GM12864 (cell line): ENCODE data around the gene MYO5A.
A peak's percentile ranks its signal among the peaks of the same experiment; 100 is the strongest.
"Not testable (repeated sequence)": the region's sequence is repeated elsewhere in the genome, so short reads cannot be mapped to it uniquely, and the experiment has no call there.

Source experiments
- DNase-seq: peaks from one replicate; pipeline ENCODE4 v3.0.0-alpha.2; 2011; ENCODE audit warnings: low read depth
- H3K4me3 ChIP-seq: 2 replicates; pipeline ENCODE4 v1.5.1; 2011; ENCODE audit warnings: mild to moderate bottlenecking, low read depth, low read length, control low read depth
- TF ChIP-seq, protein P1 (sequence below): IDR thresholded peaks from 2 replicates; pipeline ENCODE4 v1.5.1; 2011; ENCODE audit warnings: low read depth, mild to moderate bottlenecking, moderate library complexity, low read length, control low read depth, inconsistent platforms; ENCODE audit errors: missing control alignments

The MYO5A gene

DNA sequence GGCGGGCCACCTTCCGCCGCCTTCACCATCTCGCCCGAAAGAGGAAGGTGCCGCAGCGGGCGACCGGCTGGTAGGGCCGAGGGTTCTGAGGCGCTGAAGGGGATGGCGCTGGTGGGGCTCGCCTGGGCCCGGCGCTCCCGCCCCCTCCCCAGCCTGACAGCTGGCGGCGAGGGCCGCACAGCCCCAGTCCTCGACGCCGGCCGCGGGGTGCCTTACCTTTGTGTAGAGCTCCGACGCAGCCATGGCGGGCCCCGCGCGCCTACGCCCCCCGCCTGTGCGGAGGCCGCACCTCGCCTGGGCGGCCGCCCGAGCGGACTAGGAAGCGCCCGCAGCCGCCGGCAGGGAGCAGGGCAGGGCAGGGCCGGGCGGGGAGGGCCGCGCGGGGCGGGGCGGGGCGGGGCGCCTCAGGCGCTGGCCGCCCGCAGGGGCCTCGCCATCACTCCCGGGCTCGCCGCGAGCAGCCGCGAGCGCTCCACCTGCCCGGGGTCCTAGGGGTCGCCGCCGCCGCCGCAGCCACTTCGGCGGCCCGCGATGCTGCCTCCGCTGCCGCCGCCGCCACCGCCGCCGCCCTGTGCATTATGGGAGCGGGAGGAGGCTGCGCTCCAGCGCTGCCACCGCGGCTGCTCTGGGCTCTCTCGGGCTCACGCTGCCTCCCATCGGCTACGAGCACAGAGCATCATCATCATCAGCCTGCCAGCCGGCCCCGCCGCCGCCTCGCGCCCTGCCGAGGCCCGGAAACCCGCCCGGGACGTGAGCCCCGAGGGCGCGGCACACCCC is at the start of gene MYO5A:
Gene MYO5A, minus strand, starts transcription at position 317 of the 777 bp plus-strand sequence. Its CDS starts 74 bp downstream, at position 243.
- H3K4me3 ChIP-seq, result peak within 1 kb of the TSS; percentile 77
- DNase-seq, result peak; percentile 35
- TF ChIP-seq, protein P1, sequence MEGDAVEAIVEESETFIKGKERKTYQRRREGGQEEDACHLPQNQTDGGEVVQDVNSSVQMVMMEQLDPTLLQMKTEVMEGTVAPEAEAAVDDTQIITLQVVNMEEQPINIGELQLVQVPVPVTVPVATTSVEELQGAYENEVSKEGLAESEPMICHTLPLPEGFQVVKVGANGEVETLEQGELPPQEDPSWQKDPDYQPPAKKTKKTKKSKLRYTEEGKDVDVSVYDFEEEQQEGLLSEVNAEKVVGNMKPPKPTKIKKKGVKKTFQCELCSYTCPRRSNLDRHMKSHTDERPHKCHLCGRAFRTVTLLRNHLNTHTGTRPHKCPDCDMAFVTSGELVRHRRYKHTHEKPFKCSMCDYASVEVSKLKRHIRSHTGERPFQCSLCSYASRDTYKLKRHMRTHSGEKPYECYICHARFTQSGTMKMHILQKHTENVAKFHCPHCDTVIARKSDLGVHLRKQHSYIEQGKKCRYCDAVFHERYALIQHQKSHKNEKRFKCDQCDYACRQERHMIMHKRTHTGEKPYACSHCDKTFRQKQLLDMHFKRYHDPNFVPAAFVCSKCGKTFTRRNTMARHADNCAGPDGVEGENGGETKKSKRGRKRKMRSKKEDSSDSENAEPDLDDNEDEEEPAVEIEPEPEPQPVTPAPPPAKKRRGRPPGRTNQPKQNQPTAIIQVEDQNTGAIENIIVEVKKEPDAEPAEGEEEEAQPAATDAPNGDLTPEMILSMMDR, result no peak

DNA sequence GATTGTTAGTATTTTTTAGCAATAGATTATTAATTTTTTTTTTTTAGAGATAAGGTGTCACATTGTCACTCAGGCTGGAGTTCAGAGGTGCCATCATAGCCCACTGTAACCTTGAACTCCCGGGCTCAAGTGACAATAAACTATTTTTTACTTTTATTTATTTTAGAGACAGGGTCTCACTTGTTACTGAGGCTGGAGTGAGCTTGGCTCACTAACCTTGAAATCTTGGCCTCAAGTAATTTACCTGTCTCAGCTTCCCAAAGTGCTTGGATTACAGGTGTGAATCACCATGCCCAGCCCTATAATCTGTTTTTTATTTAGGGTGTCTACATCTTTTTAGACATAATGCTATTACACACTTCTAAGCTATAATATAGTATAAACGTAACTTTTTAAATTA is 48.0 kb upstream of the MYO5A start:
- TF ChIP-seq, protein P1, result no peak
- no peak overlapping the region for H3K4me3 ChIP-seq
- no peak for DNase-seq

DNA sequence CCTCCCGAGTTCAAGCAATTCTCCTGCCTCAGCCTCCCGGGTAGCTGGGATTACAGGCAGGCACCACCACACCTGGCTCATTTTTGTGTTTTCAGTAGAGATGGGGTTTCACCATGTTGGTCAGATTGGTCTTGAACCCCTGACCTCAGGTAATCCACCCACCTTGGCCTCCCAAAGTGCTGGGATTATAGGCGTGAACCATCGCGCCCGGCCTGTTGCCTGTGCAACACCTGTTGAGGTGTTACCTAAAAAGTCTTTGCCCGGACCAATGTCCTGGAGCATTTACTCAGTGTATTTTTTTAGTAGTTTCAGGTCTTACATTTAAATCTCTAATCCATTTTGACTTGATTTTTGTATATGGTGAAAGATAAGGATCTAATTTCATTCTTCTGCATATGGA is 46.9 kb upstream of the MYO5A start:
- not testable (repeated sequence) for H3K4me3 ChIP-seq, DNase-seq

DNA sequence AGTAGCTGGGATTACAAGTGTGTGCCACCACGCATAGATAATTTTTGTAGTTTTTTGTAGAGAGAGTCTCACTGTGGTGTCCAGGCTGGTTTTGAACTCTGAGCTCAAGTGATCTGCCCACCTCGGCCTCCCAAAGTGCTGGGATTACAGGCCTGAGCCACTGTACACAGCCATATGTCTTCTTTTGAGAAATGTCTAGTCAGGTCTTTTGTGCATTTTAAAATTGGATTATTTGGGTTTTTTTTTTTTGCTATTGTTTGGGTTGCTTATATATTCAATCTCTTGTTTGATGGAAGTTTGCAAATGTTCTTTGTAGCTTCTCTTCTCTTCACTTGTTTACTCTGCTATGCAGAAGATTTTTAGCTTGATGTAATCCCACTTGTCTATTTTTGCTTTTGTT is 46.4 kb upstream of the MYO5A start:
- TF ChIP-seq, protein P1, result no peak
- H3K4me3 ChIP-seq, result no peak overlapping the region
- DNase-seq, result no peak

DNA sequence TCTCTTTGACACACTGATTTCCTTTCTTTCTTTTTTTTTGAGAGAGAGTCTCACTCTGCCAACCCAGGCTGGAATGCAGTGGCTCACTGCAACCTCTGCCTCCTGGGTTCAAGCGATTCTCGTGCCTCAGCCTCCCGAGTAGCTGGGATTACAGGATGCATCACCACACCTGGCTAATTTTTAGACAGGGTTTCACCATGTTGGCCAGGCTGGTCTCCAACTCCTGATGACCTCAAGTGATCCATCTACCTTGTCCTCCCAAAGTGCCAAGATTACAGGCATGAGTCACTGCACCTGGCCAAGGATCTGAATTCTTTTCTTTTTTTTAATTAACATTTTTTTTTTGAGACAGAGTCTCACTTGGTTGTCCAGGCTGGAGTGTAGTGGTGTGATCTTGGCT is 45.9 kb upstream of the MYO5A start:
- H3K4me3 ChIP-seq, DNase-seq: not testable (repeated sequence)

DNA sequence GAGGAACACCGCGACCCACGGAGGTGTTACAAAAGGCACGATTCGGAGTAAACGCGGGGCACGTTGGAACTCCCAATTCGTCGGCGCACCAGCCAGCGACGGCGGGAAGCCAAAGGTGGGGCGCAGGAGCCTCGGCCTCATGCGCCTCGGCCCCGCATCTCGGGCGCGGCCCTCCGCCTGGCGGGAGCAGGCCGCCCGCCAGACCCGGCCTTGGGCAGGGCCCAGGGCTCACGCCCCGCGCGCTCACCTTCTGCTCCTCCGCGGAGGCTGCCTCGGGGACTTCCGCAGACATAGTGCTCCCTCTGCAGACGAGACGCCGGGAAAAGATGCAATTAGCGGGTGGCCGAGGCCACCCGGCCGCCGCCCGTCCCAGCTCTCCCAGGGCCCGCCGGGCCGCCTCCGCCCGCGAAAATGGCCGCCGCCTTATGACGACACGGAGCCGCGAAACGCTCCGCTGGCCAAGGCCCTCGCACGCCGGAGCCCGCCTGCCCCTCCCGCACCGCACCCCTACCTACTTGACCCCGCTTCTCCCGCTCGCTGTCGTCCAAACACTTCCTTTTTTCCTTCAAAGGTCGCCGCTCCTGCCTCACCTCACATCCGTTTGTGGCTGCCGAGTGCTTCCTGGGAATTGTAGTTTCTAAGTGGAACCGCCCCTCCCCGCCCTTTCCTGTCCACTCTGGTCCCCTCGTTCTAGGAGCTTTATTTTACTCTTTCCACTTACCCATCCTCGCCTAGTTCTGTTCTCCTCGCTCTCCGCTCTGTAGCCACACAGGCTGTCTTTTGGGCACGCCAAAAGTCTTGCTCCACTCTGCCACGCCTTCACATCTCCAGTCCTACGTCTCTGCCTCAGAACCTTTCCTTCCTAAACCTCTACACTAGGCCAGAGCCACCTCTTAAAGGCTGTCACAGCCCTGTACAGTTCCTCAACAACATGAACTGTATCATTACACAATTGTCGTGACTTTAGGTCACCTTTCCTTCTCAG is 40.2 kb upstream of the MYO5A start, which contains the start of gene ARPP19:
Gene ARPP19, minus strand, starts transcription at position 430 of the 985 bp plus-strand sequence. Its CDS starts 138 bp downstream, at position 292.
- peak within 1 kb of the TSS; percentile 64 for H3K4me3 ChIP-seq
- peak; percentile 81 for DNase-seq
- TF ChIP-seq, protein P1, result no peak

DNA sequence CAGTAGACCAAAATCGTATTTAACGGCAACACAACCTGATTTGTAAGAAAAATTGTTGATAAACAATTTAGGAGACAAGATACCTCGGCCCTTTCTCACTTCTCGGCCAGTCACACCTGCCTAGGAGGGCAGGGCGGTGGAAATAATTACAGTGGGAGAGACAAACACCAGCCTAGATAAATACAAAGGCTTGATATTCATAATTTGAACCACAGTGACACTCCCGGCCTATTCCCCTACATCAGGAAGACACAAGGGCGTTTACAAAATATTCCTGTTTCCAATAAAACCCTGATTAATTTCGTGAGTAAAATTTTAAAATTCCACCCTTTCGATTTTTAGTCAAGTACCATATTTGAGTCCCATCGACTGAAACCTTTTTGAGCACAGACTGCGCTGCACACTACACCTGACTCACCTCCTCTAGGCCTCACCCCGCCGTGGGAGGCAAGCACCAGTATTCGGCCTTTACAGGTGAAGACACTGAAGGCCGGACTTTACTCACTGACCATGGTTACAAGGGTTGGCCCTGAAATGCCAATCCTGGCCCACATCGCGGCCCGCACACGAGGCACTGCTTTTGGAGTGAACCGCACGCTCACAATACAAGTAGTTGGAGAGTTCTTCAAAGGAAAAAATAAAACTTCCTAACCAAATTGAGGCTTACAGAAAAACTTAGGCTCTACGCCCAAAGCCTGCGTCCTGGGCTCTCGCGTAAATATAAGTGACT is 39.4 kb upstream of the MYO5A start:
- peak overlapping the region; percentile 64 for H3K4me3 ChIP-seq
- no peak for DNase-seq
- TF ChIP-seq, protein P1, result no peak
